Activated CD4-positive, alpha-beta T cell treated with anti-CD3 and anti-CD28 coated beads, Interleukin-2, amount 50 U/mL, for 1 hour (primary cell): ENCODE results near the gene IQGAP2.
"Not testable (repeated sequence)": the region's sequence is repeated elsewhere in the genome, so short reads cannot be mapped to it uniquely, and the experiment has no call there.

Experiments used
- DNase-seq: peaks from one replicate; pipeline ENCODE4 v3.0.0-alpha.2; 2020

IQGAP2 gene

DNA sequence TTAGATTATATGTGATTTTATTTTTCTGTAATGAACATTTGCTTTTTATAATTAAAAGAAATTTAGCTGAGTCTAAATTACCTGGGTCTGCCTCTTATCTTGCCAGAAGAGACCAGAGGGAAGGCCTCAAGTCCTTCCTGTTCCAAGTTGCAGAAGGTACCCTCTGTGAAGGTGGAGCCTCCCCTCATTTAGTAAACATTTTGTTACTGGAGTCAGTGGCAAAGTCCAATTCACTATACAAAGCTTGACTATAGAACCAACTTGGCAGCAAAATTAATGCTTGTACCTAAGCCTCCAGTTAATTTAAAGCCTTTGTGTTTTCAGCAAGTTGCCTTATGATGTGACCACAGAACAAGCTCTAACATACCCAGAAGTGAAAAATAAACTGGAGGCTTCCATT lies 270.0 kb downstream of the IQGAP2 start:
- no peak for DNase-seq

DNA sequence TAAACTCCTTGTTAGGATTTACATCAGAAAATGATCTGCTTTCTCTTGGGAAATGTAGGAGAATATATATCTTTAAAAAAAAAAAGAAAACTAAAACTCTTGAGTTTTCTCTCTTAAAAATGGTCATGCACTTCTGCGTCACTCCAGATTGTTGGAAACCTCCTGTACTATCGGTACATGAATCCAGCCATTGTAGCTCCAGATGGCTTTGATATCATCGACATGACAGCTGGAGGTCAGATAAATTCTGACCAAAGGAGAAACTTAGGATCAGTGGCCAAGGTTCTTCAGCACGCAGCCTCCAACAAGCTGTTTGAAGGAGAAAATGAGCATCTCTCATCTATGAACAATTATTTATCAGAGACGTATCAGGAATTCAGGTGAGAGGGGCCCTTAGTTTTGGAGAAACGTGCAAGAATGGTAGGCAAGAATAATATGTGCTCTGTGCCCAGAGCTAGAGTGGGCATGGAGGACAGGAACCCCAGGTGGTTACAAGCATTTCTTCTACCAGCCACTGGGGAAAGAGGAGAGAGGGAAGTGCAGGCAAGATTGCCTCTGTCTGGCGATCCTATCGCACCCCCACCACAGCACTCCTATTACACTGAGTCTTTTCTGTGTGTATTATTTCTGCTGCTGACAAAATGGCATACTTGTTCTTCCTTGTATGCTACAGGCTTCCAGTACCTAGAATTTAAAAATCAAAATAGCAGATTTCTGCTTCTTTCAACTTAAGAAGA lies 271.4 kb downstream of the IQGAP2 start:
- DNase-seq = no peak

DNA sequence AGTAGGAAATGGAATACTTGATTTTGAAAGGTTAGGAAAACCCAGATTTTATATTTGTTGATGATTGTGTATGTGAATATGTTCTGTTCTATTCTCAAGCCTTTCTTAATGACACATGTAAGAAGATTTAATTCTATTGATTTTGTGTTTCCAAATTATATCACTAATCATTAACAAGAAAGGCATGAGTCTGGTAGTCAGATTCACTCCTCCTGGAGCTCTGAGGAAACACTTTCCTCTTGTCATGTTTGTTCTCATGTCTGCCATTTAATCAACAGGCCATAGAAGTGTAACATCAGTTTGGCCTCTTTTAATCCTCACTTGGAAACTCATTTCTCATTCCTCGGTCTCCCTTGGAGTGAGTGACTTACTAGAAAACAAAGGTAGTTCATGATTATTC lies 272.3 kb downstream of the IQGAP2 start:
- no peak for DNase-seq

- DNase-seq = no peak
Observed at GRCh38 chr5:76677849-76678472, 274.9 kb downstream of the IQGAP2 start.

GRCh38 chr5:76679231-76679630 lies 276.1 kb downstream of the IQGAP2 start:
- DNase-seq = no peak

- DNase-seq = not testable (repeated sequence)
Observed at GRCh38 chr5:76680826-76681225, 277.7 kb downstream of the IQGAP2 start.

DNA sequence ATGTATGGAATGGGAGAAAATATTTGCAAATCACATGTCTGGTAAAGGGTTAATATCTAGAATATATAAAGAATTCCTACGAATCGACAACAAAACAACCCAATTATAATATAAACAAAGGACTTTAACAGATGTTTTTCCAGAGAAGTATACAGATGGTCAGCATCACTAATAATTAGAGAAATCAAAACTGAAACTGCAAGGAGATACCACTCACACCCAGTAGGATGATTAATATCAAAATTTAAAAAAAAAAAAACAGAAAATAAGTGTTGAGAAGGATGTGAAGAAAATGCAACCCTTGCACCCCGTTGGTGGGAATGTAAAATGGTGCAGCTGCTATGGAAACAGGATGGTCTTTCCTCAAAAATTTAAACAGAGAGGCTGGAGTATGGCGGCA lies 278.2 kb downstream of the IQGAP2 start:
- no peak for DNase-seq

DNA sequence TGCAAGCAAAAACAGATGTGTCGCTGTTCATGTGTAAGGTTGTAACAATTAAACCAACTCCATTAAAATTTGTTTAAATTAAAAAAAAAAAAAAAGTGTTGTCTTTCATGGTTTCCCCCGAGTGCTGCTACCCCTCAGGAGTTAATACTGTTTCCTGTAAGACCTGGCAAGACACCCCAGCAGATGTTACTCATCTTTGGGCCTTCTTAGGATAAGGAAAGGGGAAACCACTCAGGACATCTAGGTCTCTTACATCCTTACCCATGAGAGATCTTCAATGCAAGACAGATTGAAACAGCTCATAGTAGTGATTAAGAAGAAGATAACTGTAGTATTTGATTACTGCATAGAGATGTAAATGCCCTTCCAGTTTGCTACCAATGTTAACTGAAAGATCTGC lies 279.3 kb downstream of the IQGAP2 start:
- DNase-seq = no peak

DNA sequence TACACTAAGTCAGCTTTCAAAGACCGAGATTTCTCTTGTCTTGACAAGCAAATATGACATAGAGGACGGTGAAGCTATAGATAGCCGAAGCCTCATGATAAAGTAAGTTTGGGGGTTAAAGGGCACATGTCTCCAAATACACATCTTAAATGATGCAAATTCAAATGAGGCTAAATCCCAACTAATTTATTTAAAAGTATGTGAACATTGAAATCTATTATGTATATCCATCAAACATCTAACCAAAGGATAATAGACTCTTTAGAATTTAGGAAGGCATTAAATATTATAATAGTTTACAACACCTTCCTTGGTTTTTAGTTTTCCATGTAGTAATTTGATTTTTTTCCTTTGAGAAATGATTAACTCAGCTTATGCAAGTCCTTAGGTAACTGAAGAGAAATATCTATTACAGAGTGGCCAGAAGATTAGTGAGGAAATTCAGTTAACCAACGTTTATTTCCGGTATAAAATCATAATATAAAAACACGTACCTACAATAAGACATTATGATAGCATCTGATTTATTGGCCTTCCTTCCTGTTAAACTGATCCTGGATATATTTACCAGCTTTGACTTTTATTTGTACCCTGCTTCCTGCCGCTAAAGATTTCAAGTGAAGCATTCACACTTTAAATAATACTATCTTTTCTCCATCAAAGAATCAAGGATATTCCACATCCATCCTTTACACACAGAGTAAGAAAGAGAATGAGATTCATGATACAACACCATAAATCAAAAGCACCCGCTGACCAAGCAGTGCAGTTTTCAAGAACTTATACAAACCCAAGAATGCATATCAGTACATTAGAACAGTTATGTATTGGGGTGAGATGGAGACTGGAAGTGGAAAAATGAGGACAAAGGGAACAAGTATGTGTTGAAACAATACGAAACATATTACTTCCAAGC lies 281.0 kb downstream of the IQGAP2 start:
- no peak for DNase-seq

DNA sequence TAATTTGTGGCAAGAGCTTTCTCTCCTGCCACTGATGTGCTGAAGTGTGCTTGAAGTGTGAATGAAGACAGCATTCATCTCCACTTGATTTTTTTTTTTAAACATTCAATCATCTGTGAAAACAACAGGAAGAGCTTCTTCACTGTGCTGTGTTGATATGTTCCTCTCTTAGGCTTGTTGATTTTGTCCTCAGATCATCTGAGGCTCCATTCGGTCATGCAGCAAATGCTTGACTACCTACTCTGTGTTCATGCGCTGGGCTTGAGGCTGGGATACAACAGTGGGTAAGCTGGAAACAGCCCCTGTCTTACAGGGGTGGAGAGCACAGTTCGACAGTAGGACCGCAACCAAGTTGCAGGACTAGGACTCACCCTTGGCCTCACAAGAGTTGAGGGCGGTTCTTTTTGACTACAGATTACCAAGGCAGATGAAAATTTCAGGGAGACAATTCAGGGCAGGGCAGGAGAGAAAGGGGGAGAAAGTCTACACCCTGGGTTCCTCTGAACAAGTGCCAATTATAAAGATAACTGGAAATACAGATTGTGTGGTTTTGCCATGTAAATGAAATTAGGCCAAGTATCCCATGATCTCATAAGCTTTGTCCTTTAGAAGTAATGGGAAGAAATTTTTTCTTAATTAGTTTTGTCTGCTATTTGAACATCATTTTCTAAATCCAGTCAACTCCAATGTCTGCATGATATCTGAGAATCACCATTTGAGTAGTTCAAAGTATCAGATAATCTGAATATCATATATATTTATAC lies 281.9 kb downstream of the IQGAP2 start:
- no peak for DNase-seq

DNA sequence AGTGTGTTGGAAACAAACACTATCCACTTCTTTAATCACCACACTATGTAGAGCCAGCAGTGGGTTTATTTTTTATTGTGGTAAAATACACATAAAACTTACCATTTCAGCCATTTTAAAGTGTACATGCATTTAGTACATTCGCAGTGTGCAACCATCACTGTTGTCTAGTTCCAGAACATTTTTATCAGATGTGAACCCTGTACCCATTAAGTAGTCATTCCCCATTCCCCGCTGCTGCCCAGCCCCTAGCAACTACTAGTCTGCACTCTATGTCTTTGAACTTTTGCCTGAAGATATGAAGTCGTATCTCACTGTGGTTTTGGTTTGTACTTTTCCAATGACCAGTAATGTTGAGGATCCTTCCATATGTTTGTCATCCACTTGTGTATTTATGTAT lies 282.6 kb downstream of the IQGAP2 start:
- no peak for DNase-seq

- DNase-seq = no peak
Observed at GRCh38 chr5:76688212-76688611, 285.1 kb downstream of the IQGAP2 start.

DNA sequence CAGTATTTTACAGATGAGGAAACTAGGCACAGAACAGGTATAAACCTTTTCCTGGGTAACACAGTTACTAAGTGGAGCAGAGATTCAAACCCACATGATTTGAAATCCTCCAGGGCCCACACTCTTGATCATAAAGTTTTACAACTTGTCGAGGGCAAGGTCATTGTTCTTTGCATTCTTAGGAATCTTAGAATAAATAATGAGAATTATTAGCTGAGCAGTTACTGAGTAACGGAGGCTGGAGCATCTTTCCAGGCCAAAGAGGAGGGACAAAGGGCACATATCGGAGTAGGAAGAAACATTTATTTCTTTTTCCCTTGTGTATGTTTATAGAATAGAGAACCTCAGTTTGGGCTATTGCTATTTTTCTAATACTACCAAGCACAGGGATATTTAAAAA lies 285.8 kb downstream of the IQGAP2 start:
- DNase-seq = no peak

DNA sequence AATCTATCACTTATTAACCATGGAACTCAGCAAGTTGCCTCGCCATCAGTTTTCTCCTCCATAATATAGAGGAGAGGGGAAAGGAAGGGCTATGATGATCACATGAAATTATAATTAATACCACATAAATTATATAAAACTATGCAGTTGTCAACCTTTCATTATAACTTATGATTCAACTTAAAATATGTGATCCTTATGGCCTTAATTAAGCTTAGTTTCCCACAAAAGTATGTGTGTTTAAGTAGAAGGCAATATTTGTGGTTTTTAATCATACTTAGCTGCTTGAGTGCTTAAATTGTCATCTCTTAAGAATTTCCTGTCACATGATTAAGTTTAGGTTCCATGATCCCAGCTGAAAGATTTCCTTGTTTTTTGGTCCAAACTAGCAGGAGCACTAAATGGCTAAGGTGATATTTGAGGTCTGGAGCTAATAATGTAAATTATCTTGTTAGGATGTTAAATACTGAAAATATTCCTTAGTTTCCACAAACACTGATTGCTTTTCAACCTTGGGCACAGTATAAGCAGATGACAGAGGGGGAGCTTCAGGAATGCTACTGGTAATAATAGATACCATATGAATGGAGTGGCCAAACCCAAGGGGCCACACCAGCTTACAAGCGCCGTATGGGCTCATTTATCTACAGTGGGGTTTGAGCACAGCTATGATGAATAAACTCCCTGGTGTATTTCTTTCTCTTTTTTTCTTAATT lies 286.4 kb downstream of the IQGAP2 start:
- DNase-seq = no peak

- no peak for DNase-seq
Observed at GRCh38 chr5:76690037-76690679, 287.1 kb downstream of the IQGAP2 start.

- no peak for DNase-seq
Observed at GRCh38 chr5:76690704-76691466, 287.8 kb downstream of the IQGAP2 start.

DNA sequence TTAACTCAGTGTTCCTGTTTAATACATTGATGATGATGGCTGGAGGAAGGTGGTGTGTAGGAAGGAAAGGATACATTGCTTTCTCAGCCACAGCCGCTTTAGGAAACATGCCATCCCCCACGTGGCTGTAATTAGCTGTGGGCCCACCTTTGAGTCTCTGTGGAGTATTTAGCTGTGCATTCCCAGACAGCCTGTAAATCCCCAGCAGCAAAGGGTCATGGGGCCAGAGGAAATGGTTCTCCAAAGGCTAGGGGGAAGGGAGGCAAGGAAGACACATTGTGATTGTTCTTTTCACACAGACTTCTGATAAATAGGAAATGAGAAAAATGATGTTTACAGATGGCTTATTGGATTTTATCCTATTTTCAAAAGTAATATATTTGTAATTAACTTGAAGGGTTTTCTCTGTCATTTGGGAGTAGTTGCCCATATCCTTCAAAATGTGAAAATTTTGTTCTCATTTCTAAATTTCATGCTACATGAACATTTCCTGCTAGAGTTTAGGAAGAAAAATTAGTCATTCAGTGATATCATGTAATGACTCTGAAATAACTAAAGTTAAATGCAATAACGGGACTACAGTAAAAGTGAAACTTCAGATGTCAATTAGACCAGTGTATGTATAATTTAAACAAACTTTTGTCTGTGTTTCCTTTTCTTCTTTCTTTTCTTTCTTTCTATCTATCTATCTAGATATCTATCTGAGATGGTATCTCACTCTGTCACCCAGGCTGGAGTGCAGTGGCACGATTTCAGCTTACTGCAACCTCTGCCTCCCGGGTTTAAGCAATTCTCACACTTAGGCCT lies 288.6 kb downstream of the IQGAP2 start:
- DNase-seq = no peak

GRCh38 chr5:76692274-76692540 lies 289.1 kb downstream of the IQGAP2 start:
- DNase-seq = no peak

DNA sequence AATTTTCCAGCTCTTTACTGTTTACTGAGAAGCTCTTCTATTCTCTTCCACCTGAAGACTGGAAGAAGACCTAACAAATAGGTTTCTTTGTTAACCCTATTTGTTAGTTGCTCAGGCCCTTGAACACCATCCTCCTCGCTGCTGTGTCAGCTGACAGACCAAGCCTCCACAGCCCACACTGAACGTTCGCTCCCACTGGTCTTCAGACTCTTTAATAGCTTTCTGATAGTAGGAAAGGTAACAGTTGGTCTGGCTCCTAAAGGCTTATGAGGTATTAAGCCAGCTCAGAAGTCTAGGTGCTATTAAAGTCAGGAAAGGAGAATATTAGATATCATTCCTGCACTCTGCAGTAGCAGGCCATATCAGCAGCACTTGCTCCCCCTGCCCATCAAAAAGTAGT lies 289.6 kb downstream of the IQGAP2 start:
- no peak for DNase-seq

GRCh38 chr5:76693141-76693540 lies 290.1 kb downstream of the IQGAP2 start:
- no peak for DNase-seq
